Fibroblast of lung (primary cell): Measurements from ENCODE around the gene ADCK1. TPM values are rescaled to one million over a fixed set of nuclear protein-coding genes. Genes with fewer than 3 reads are reported as not detected.

Experiments
- DNase-seq, 2 donors: peaks; one replicate each; pipeline versions ENCODE4 v3.0.0 to v3.0.0-alpha.2; 2010; ENCODE audit warnings: low read depth in 2 of 2
- H2AFZ ChIP-seq: 2 replicates; pipeline ENCODE4 v1.5.1; 2012; ENCODE audit warnings: low read length, control low read depth, inconsistent platforms
- H3K27ac ChIP-seq: 2 replicates; pipeline ENCODE4 v1.5.1; 2011; ENCODE audit warnings: low read length, control low read depth; ENCODE audit not compliant: insufficient read depth
- H3K27me3 ChIP-seq: 2 replicates; pipeline ENCODE4 v1.5.1; 2011; ENCODE audit warnings: mild to moderate bottlenecking, low read length; ENCODE audit not compliant: control insufficient read depth, insufficient read depth
- H3K36me3 ChIP-seq: 2 replicates; pipeline ENCODE4 v1.5.1; 2011; ENCODE audit warnings: low read length; ENCODE audit not compliant: control insufficient read depth, insufficient read depth
- H3K4me1 ChIP-seq: 2 replicates; pipeline ENCODE4 v1.5.1; 2011; ENCODE audit warnings: low read length; ENCODE audit not compliant: control insufficient read depth, insufficient read depth; ENCODE audit errors: extremely low read depth
- H3K4me2 ChIP-seq: 2 replicates; pipeline ENCODE4 v1.5.1; 2011; ENCODE audit warnings: low read length, control low read depth; ENCODE audit not compliant: insufficient read depth; ENCODE audit errors: extremely low read depth
- H3K4me3 ChIP-seq, 4 experiments: fragments of 200-600 bp in 1 of 4; sonication (generic) in 1 of 4; replicated peaks in 1 of 4; 2 replicates each; pipeline ENCODE4 v1.5.1; 2011 to 2016; ENCODE audit warnings: low read length in 4 of 4, low read depth in 3 of 4, mild to moderate bottlenecking in 3 of 4, control low read depth in 2 of 4, inconsistent platforms in 1 of 4, mixed read lengths in 1 of 4; ENCODE audit not compliant: insufficient read depth in 1 of 4; ENCODE audit errors: control extremely low read depth in 1 of 4
- H3K79me2 ChIP-seq: 2 replicates; pipeline ENCODE4 v1.5.1; 2012; ENCODE audit warnings: mild to moderate bottlenecking, low read length, inconsistent platforms; ENCODE audit not compliant: control insufficient read depth, insufficient read depth
- H3K9ac ChIP-seq: 2 replicates; pipeline ENCODE4 v1.5.1; 2011; ENCODE audit warnings: mild to moderate bottlenecking, low read length, control low read depth; ENCODE audit not compliant: insufficient read depth
- H3K9me3 ChIP-seq: 2 replicates; pipeline ENCODE4 v1.5.1; 2012; ENCODE audit warnings: low read depth, low read length; ENCODE audit not compliant: control insufficient read depth, insufficient read depth
- H4K20me1 ChIP-seq: 2 replicates; pipeline ENCODE4 v1.5.1; 2011; ENCODE audit warnings: low read length; ENCODE audit not compliant: control insufficient read depth, insufficient read depth; ENCODE audit errors: extremely low read depth
- EZH2 ChIP-seq: IDR thresholded peaks from 2 replicates; pipeline ENCODE4 v1.5.1; 2012; ENCODE audit warnings: low read length, control low read depth, mild to moderate bottlenecking; ENCODE audit errors: missing control alignments
- polyA plus RNA-seq, 2 donors: library from polyadenylated mRNA; depleted of rRNA in 1 of 2; stranded (reverse) in 1 of 2; unstranded in 1 of 2; fragments of >200 nt; gene quantifications; 2 replicates each; pipeline ENCODE4 v1.2.1, GENCODE V29; 2011 to 2012; ENCODE audit warnings: missing spikeins in 1 of 2
- total RNA-seq: library from RNA; depleted of rRNA; stranded (reverse); fragments of >200 nt; gene quantifications from 2 replicates; pipeline ENCODE4 v1.2.1, GENCODE V29; 2014
- TF ChIP-seq, protein P1 (sequence below), 2 donors: IDR thresholded peaks in 1 of 2; conservative IDR thresholded peaks in 1 of 2; 1 replicate in 1 of 2; 2 replicates in 1 of 2; pipeline ENCODE4 v1.5.1; 2011 to 2012; ENCODE audit warnings: low read length in 2 of 2, control low read depth in 1 of 2, inconsistent platforms in 1 of 2, low read depth in 1 of 2, mild to moderate bottlenecking in 1 of 2

The ADCK1 gene
- total and polyA plus RNA-seq, 2 donors (not counting 1 experiment from before 2014, with no cell fraction given) = 4.6 to 4.8 TPM

DNA sequence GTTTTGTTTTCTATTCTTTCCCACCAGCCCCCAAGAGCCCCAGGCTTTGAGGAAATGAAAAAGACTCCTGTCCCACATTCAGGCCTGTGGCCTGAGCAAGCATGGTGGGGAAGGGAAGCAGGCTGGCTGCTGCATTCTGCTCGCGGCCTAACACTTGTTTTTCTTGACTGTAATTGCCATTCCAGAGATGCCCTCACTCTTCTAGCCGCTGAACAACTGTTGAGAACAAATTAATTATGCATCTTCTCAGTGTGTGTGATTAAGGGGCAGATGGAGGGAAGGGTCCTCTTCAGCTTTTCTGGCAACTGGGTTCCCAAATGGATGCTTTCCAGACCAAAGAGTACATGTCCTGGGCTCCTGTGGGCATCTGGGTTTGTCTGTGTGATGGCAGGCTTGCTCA, 43.3 kb downstream of the ADCK1 start:
- H3K4me2 ChIP-seq = no peak overlapping the region
- TF ChIP-seq, protein P1, sequence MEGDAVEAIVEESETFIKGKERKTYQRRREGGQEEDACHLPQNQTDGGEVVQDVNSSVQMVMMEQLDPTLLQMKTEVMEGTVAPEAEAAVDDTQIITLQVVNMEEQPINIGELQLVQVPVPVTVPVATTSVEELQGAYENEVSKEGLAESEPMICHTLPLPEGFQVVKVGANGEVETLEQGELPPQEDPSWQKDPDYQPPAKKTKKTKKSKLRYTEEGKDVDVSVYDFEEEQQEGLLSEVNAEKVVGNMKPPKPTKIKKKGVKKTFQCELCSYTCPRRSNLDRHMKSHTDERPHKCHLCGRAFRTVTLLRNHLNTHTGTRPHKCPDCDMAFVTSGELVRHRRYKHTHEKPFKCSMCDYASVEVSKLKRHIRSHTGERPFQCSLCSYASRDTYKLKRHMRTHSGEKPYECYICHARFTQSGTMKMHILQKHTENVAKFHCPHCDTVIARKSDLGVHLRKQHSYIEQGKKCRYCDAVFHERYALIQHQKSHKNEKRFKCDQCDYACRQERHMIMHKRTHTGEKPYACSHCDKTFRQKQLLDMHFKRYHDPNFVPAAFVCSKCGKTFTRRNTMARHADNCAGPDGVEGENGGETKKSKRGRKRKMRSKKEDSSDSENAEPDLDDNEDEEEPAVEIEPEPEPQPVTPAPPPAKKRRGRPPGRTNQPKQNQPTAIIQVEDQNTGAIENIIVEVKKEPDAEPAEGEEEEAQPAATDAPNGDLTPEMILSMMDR (conservative IDR thresholded peaks at IDR 0.05 in 1 of 2, IDR thresholded peaks at IDR 0.05 in 1 of 2; ENCODE audit: low read depth in 1 of 2, low read length in 2 of 2) = no peak
- TF ChIP-seq EZH2 = no peak
- H3K4me1 ChIP-seq = no peaks in the 10 kb centered on the region
- H3K27me3 ChIP-seq = no peaks in the 10 kb centered on the region
- no peak overlapping the region for H3K27ac ChIP-seq
- no peaks in the 10 kb centered on the region for H3K36me3 ChIP-seq
- no peaks in the 10 kb centered on the region for H4K20me1 ChIP-seq
- H3K4me3 ChIP-seq = no peak overlapping the region
- H3K9ac ChIP-seq = no peak overlapping the region
- DNase-seq = no peak
- no peaks in the 10 kb centered on the region for H3K79me2 ChIP-seq
- no peaks in the 10 kb centered on the region for H3K9me3 ChIP-seq
- H2AFZ ChIP-seq = no peak overlapping the region

DNA sequence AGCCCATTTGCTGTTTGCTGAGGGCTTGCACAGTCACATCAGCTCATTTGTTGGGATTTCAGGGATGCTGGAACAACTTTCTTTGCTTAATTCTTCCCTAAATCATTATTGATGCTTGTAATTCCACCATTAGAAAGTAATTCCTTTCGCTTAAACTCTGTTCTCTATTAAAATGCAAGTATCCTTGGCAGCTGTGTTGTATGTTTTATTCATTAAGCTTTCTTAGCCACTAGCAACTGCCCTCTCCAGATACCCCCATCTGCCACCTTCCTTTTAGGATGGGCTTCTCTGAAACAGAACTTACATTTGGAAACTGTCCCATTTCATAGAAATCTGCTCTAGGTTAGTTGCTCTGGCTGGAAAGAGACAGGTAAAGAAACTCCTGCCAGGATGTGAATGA, 43.7 kb downstream of the ADCK1 start:
- Histone ChIP-seq H3K27me3 (no peaks in the 10 kb centered on the region), H3K36me3 (no peaks in the 10 kb centered on the region), H3K4me2 (no peak overlapping the region), H3K79me2 (no peaks in the 10 kb centered on the region), H3K27ac (no peak overlapping the region), H3K4me1 (no peaks in the 10 kb centered on the region), H2AFZ (no peak overlapping the region), H3K9me3 (no peaks in the 10 kb centered on the region), H4K20me1 (no peaks in the 10 kb centered on the region), H3K9ac (no peak overlapping the region), H3K4me3 (no peak overlapping the region)
- no peak for TF ChIP-seq EZH2
- TF ChIP-seq, protein P1 (conservative IDR thresholded peaks at IDR 0.05 in 1 of 2, IDR thresholded peaks at IDR 0.05 in 1 of 2; ENCODE audit: low read depth in 1 of 2, low read length in 2 of 2) = no peak
- DNase-seq = no peak

DNA sequence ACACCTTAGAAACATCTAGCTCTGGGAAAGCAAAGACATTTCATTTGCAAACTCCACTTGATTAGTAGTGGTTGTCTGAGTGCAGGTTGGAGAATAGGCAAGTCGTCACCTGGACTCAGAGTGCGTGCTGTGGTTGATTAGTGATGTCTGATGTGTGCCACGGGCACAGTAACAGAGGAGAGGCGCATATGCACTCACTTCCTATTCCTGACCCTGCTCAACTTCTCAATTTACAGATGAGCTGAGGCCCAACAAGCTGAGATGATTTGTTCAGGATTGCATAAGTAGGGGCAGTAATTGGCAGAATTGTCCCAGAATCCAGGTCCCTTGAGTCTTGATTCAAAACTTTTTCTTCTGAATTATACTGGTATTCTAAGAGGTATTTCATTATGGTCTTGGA, 44.9 kb downstream of the ADCK1 start:
- no peak overlapping the region for H2AFZ ChIP-seq
- DNase-seq = no peak
- H3K4me1 ChIP-seq = no peaks in the 10 kb centered on the region
- no peaks in the 10 kb centered on the region for H3K79me2 ChIP-seq
- no peak overlapping the region for H3K4me3 ChIP-seq
- no peaks in the 10 kb centered on the region for H3K36me3 ChIP-seq
- H3K27ac ChIP-seq = no peak overlapping the region
- no peak overlapping the region for H3K9ac ChIP-seq
- H3K4me2 ChIP-seq = no peak overlapping the region
- H3K9me3 ChIP-seq = no peaks in the 10 kb centered on the region
- TF ChIP-seq EZH2 = no peak
- TF ChIP-seq, protein P1 (conservative IDR thresholded peaks at IDR 0.05 in 1 of 2, IDR thresholded peaks at IDR 0.05 in 1 of 2; ENCODE audit: low read depth in 1 of 2, low read length in 2 of 2) = no peak
- H4K20me1 ChIP-seq = no peaks in the 10 kb centered on the region
- no peaks in the 10 kb centered on the region for H3K27me3 ChIP-seq
